Loucy (cell line): ENCODE results near the gene SLITRK6.

Experiments
- CTCF ChIP-seq: fragments of 200-600 bp; sonication (generic); conservative IDR thresholded peaks from 2 replicates; pipeline ENCODE4 v1.5.1; 2014; ENCODE audit warnings: mild to moderate bottlenecking, antibody characterized with exemption, low read length
- EZH2phosphoT487 ChIP-seq: fragments of 200-600 bp; IDR thresholded peaks from 2 replicates; pipeline ENCODE4 v1.6.1; 2018; ENCODE audit warnings: antibody characterized with exemption, mild to moderate bottlenecking, moderate library complexity, borderline replicate concordance

GRCh38 chr13:85819513-85819912, 20.3 kb upstream of the SLITRK6 start:
- no peak for TF ChIP-seq CTCF
- no peak for TF ChIP-seq EZH2phosphoT487
